A172 (cell line): ENCODE results near the gene MYO9B. TPM values are rescaled to one million over a fixed set of nuclear protein-coding genes. Genes with fewer than 3 reads are reported as not detected.
"Not testable (repeated sequence)": the region's sequence is repeated elsewhere in the genome, so short reads cannot be mapped to it uniquely, and the experiment has no call there.

ENCODE experiments used
- DNase-seq: peaks from one replicate; pipeline ENCODE4 v3.0.0-alpha.2; 2015; ENCODE audit warnings: low spot score
- total RNA-seq: library from RNA; depleted of rRNA; stranded (reverse); fragments of >200 nt; shearing (Covaris generic); gene quantifications from 2 replicates; pipeline ENCODE4 v1.2.3, GENCODE V29; 2014

MYO9B gene
- total RNA-seq, 1 experiment from 2014 or later, result 43.8 TPM

GRCh38 chr19:17180997-17181702 lies 105.6 kb downstream of the MYO9B start:
- no peak for DNase-seq

GRCh38 chr19:17183271-17183761 lies 107.7 kb downstream of the MYO9B start:
- DNase-seq, result no peak

GRCh38 chr19:17183858-17184321 lies 108.3 kb downstream of the MYO9B start:
- no peak for DNase-seq

GRCh38 chr19:17184371-17184841 lies 108.8 kb downstream of the MYO9B start:
- no peak for DNase-seq

- DNase-seq, result no peak
These were observed 110.0 kb downstream of the MYO9B start for GRCh38 chr19:17185590-17185989.

- not testable (repeated sequence) for DNase-seq
These were observed 116.2 kb downstream of the MYO9B start for GRCh38 chr19:17191736-17192135.

GRCh38 chr19:17192751-17193150 lies 117.2 kb downstream of the MYO9B start:
- DNase-seq, result no peak

- no peak for DNase-seq
These were observed 119.0 kb downstream of the MYO9B start for GRCh38 chr19:17194608-17195007.

- DNase-seq, result no peak
These were observed 119.5 kb downstream of the MYO9B start for GRCh38 chr19:17195106-17195505.

- DNase-seq, result no peak
These were observed 121.0 kb downstream of the MYO9B start for GRCh38 chr19:17196610-17197009.

- DNase-seq, result no peak
These were observed 122.1 kb downstream of the MYO9B start for GRCh38 chr19:17197666-17198065.

- no peak for DNase-seq
These were observed 125.0 kb downstream of the MYO9B start for GRCh38 chr19:17200408-17201079.

- peak; percentile 28 for DNase-seq
These were observed 126.7 kb downstream of the MYO9B start for GRCh38 chr19:17202249-17202648.

GRCh38 chr19:17202713-17203112 lies 127.1 kb downstream of the MYO9B start:
- no peak for DNase-seq

- no peak for DNase-seq
These were observed 129.9 kb downstream of the MYO9B start for GRCh38 chr19:17205237-17206140.

- no peak for DNase-seq
These were observed 131.4 kb downstream of the MYO9B start for GRCh38 chr19:17206736-17207581.

GRCh38 chr19:17209126-17210036 lies 133.8 kb downstream of the MYO9B start:
- DNase-seq, result peak; percentile 76

- DNase-seq, result no peak
These were observed 134.7 kb downstream of the MYO9B start for GRCh38 chr19:17210296-17210695.

- DNase-seq, result no peak
These were observed 136.2 kb downstream of the MYO9B start for GRCh38 chr19:17211547-17212446.
